ENCODE results near the gene NAV2. TPM values are rescaled to one million over a fixed set of nuclear protein-coding genes. Genes with fewer than 3 reads are reported as not detected.
A peak's percentile ranks its signal among the peaks of the same experiment; 100 is the strongest.

NAV2 gene
- total RNA-seq, 1 experiment from 2014 or later: 23.3 TPM

GRCh38 chr11:19891022-19891421 is 178.4 kb downstream of the NAV2 start:
- Histone ChIP-seq H3K4me3 (no peak overlapping the region), H3K27ac (0 out of 2 replicates have a peak overlapping the region, but pooled peaks have one; percentile 11), H3F3A (ENCODE audit: insufficient read depth, low read depth) (peaks cover 23% of the 10 kb centered on the region; the same call in 1 of the 2 replicates), H3K79me2 (ENCODE audit: low read depth) (no peaks in the 10 kb centered on the region), H3K9me2 (ENCODE audit: insufficient read depth) (no peaks in the 10 kb centered on the region), H4K20me1 (ENCODE audit: insufficient read depth) (no peaks in the 10 kb centered on the region), H3K4me1 (replicated peaks; ENCODE audit: insufficient read depth) (peaks cover 41% of the 10 kb centered on the region), H3K9me3 (ENCODE audit: insufficient read depth, low read depth) (no peaks in the 10 kb centered on the region), H2AFZ (no peak overlapping the region), H3K4me2 (no peak overlapping the region), H3K27me3 (ENCODE audit: insufficient read depth, low read depth) (no peaks in the 10 kb centered on the region), H3K36me3 (ENCODE audit: low read depth) (0 out of 2 replicates have a peak, but pooled peaks cover 3% of the 10 kb centered on the region)
- BruUV-seq (replicated peaks): TSS peak; percentile 78
- POLR2A ChIA-PET (ENCODE audit: unreplicated experiment): no interaction called here
- TF ChIP-seq CTCF (conservative IDR thresholded peaks at IDR 0.05) (no peak), EZH2 (IDR thresholded peaks at IDR 0.05; ENCODE audit: low read depth) (no peak)
- CTCF ChIA-PET: interaction anchor here (1.3 kb wide), 1 partner anchor 12 kb away, joined by 3 read pairs; no protein-coding TSS in a partner anchor
- DNase-seq: no peak
- intact Hi-C loops (cut with micrococcal nuclease; ENCODE audit: unreplicated experiment): loop anchor here (10.0 kb wide), 1 partner anchor 646 kb away; the partner anchor contains the start of gene E2F8

- no peaks in the 10 kb centered on the region for H3K9me2 ChIP-seq (ENCODE audit: insufficient read depth)
- H3F3A ChIP-seq (ENCODE audit: insufficient read depth, low read depth): peaks cover 26% of the 10 kb centered on the region; the same call in 1 of the 2 replicates
- intact Hi-C loops (cut with micrococcal nuclease; ENCODE audit: unreplicated experiment): loop anchor here (10.0 kb wide), 1 partner anchor 648 kb away; the partner anchor contains the start of gene E2F8
- no peaks in the 10 kb centered on the region for H3K27me3 ChIP-seq (ENCODE audit: insufficient read depth, low read depth)
- no peak overlapping the region for H2AFZ ChIP-seq
- DNase-seq: peak in 1 of 2 experiments; percentile 54
- H4K20me1 ChIP-seq (ENCODE audit: insufficient read depth): no peaks in the 10 kb centered on the region
- CTCF ChIA-PET: no interaction called here
- H3K4me1 ChIP-seq (replicated peaks; ENCODE audit: insufficient read depth): peaks cover 46% of the 10 kb centered on the region
- H3K4me3 ChIP-seq: no peak overlapping the region
- no peaks in the 10 kb centered on the region for H3K9me3 ChIP-seq (ENCODE audit: insufficient read depth, low read depth)
- TF ChIP-seq EZH2 (IDR thresholded peaks at IDR 0.05; ENCODE audit: low read depth) (no peak), CTCF (conservative IDR thresholded peaks at IDR 0.05) (no peak)
- BruUV-seq (replicated peaks): no TSS peak
- H3K27ac ChIP-seq: no peak overlapping the region
- POLR2A ChIA-PET (ENCODE audit: unreplicated experiment): no interaction called here
- peaks cover 8% of the 10 kb centered on the region; the same call in 1 of the 2 replicates for H3K36me3 ChIP-seq (ENCODE audit: low read depth)
- no peak overlapping the region for H3K4me2 ChIP-seq
- H3K79me2 ChIP-seq (ENCODE audit: low read depth): no peaks in the 10 kb centered on the region
Measured at GRCh38 chr11:19892387-19892786, 179.8 kb downstream of the NAV2 start.

- H3K9me2 ChIP-seq (ENCODE audit: insufficient read depth): no peaks in the 10 kb centered on the region
- ChIA-PET POLR2A (ENCODE audit: unreplicated experiment) (no interaction called here), CTCF (no interaction called here)
- no peaks in the 10 kb centered on the region for H3K27me3 ChIP-seq (ENCODE audit: insufficient read depth, low read depth)
- BruUV-seq (replicated peaks): no TSS peak
- peaks cover 8% of the 10 kb centered on the region; the same call in 1 of the 2 replicates for H3K36me3 ChIP-seq (ENCODE audit: low read depth)
- TF ChIP-seq CTCF (conservative IDR thresholded peaks at IDR 0.05) (no peak), EZH2 (IDR thresholded peaks at IDR 0.05; ENCODE audit: low read depth) (no peak)
- H4K20me1 ChIP-seq (ENCODE audit: insufficient read depth): no peaks in the 10 kb centered on the region
- no peak overlapping the region for H2AFZ ChIP-seq
- intact Hi-C loops (cut with micrococcal nuclease; ENCODE audit: unreplicated experiment): loop anchor here (10.0 kb wide), 1 partner anchor 648 kb away; the partner anchor contains the start of gene E2F8
- peaks cover 26% of the 10 kb centered on the region; the same call in 1 of the 2 replicates for H3F3A ChIP-seq (ENCODE audit: insufficient read depth, low read depth)
- H3K79me2 ChIP-seq (ENCODE audit: low read depth): no peaks in the 10 kb centered on the region
- no peak overlapping the region for H3K27ac ChIP-seq
- H3K4me3 ChIP-seq: no peak overlapping the region
- DNase-seq: no peak
- H3K4me1 ChIP-seq (replicated peaks; ENCODE audit: insufficient read depth): peaks cover 46% of the 10 kb centered on the region
- no peaks in the 10 kb centered on the region for H3K9me3 ChIP-seq (ENCODE audit: insufficient read depth, low read depth)
- no peak overlapping the region for H3K4me2 ChIP-seq
Measured at GRCh38 chr11:19892876-19893275, 180.2 kb downstream of the NAV2 start.

Data from PC-9 (cell line).